GM21619 (cell line): ENCODE measurements around the gene YTHDF1.
"Not testable (repeated sequence)": the region's sequence is repeated elsewhere in the genome, so short reads cannot be mapped to it uniquely, and the experiment has no call there.

ENCODE experiments used
- ATAC-seq: cut with Tn5 transposase; IDR thresholded peaks from one replicate; pipeline ENCODE4 v1.9.1; 2021; ENCODE audit not compliant: unreplicated experiment

Gene YTHDF1

GRCh38 chr20:63216041-63216848, at the start of gene YTHDF1:
Gene YTHDF1, minus strand, starts transcription at chr20:63216131. Its CDS starts 239 bp downstream, at chr20:63215892.
- peak; percentile 80 for ATAC-seq

- no peak for ATAC-seq
Measured at GRCh38 chr20:63264519-63264918, 48.6 kb upstream of the YTHDF1 start.

GRCh38 chr20:63264000-63264399, 48.1 kb upstream of the YTHDF1 start:
- no peak for ATAC-seq

- no peak for ATAC-seq
Measured at GRCh38 chr20:63262836-63263235, 46.9 kb upstream of the YTHDF1 start.

- no peak for ATAC-seq
Measured at GRCh38 chr20:63261795-63262528, 46.0 kb upstream of the YTHDF1 start.

GRCh38 chr20:63261060-63261794, 45.3 kb upstream of the YTHDF1 start:
- ATAC-seq: no peak

- ATAC-seq: no peak
Measured at GRCh38 chr20:63260521-63260920, 44.6 kb upstream of the YTHDF1 start.

- ATAC-seq: no peak
Measured at GRCh38 chr20:63259734-63260460, 44.0 kb upstream of the YTHDF1 start.

- ATAC-seq: no peak
Measured at GRCh38 chr20:63258781-63259180, 42.9 kb upstream of the YTHDF1 start.

- no peak for ATAC-seq
Measured at GRCh38 chr20:63257629-63258028, 41.7 kb upstream of the YTHDF1 start.

- ATAC-seq: no peak
Measured at GRCh38 chr20:63256954-63257353, 41.0 kb upstream of the YTHDF1 start.

- ATAC-seq: no peak
Measured at GRCh38 chr20:63255931-63256704, 40.2 kb upstream of the YTHDF1 start.

- ATAC-seq: no peak
Measured at GRCh38 chr20:63254606-63255384, 38.9 kb upstream of the YTHDF1 start.

GRCh38 chr20:63254232-63254605, 38.3 kb upstream of the YTHDF1 start, which contains the start of gene NKAIN4:
Gene NKAIN4, minus strand, starts transcription at chr20:63254463. Its CDS starts 13 bp downstream, at chr20:63254450.
- no peak for ATAC-seq

- no peak for ATAC-seq
Measured at GRCh38 chr20:63253438-63254231, 37.7 kb upstream of the YTHDF1 start.

- no peak for ATAC-seq
Measured at GRCh38 chr20:63253065-63253437, 37.1 kb upstream of the YTHDF1 start.

- no peak for ATAC-seq
Measured at GRCh38 chr20:63252284-63252711, 36.4 kb upstream of the YTHDF1 start.

GRCh38 chr20:63251350-63251749, 35.4 kb upstream of the YTHDF1 start:
- not testable (repeated sequence) for ATAC-seq
